HG03439 (cell line): ENCODE measurements around the gene MZF1.

ENCODE experiments used
- ATAC-seq: cut with Tn5 transposase; IDR thresholded peaks from one replicate; pipeline ENCODE4 v1.9.1; 2021; ENCODE audit warnings: mild to moderate bottlenecking, moderate library complexity; ENCODE audit not compliant: unreplicated experiment

Gene MZF1

DNA sequence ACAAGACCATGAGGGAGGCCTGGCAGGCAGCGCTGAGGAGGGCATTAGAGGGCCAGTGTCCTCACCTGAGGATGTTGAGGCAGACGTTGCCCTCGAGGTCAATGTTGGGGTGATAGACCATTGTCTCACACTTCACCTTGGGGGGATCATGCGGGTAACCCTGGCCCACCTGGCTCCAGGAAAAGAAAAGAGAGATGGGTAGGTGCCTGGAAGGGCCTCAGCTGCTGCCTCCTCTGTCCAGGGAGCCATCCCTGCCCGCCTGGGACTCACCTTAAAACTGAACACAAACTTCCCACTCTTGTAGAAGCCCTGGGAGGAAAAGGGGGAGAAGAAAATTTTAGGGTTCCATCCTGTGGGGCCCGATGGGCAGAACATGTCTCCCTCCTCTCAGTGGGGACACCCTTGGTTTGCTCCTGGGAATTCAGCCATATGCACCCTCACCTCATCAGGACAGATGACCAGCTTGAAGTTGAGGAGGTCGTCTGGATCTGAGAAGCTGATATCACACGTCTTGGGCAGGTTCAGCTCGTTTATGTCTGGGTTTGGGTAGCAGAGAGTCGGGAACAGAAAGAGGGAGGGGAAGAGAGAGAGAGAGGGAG, 16.4 kb downstream of the MZF1 start:
- ATAC-seq, result no peak

DNA sequence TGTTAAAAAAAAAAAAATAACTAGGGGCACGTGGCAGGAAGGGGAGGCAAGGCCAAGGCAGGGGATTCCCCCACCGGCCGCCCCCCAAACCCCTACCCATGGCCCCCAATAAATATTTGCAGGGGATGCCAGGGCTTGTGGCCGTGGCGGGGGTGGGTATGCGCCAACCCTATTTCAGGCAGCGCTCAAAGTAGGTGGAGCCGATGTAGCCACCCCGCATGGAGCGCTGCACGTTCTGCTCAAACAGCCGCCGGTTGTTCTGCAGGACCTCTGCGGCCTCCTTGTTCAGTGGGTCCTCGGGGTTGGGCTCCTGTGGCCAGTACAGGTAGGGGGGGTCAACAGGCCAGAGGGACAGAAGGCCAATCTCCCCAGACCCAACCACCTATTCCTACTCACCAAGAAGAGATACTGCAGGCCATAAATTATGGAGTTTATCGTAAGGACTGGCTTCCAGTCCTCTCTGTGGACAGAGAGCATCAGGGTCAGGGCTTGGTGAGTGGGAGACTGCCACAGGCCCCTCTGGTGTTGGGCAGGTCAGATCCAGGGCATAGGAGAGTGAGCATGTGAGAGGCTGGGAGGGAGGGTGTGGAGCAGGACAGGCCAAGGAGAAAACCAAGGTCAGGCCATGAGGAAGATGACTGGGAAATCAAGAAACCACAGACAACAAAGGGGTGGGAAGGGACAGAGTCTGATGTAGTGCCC, 17.1 kb downstream of the MZF1 start:
- ATAC-seq, result no peak

DNA sequence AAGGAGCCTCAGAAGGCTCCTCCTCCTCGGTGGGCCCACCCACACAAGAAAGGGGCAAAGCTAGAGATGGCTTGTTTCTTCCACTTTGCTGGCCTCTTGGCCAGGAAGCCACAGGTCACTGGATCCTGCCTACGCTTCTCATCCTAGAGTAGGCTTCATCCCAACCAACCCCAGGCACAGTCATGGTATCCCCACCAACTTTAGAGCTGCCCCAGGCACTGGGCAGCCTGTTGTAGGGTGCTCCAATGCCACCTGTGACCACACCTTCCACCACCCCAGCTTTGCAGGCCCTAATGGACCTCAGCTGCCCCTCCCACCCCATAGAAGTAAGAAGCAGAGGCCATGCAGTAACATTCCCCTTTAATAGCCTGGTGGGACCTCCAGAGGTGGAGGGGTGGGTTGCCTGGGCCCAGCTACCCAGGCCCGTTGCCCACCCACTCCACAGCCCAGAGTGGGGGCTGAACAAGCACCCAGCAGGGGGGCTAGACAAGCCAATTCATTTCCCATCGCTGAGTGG, 17.7 kb downstream of the MZF1 start:
- ATAC-seq, result no peak

DNA sequence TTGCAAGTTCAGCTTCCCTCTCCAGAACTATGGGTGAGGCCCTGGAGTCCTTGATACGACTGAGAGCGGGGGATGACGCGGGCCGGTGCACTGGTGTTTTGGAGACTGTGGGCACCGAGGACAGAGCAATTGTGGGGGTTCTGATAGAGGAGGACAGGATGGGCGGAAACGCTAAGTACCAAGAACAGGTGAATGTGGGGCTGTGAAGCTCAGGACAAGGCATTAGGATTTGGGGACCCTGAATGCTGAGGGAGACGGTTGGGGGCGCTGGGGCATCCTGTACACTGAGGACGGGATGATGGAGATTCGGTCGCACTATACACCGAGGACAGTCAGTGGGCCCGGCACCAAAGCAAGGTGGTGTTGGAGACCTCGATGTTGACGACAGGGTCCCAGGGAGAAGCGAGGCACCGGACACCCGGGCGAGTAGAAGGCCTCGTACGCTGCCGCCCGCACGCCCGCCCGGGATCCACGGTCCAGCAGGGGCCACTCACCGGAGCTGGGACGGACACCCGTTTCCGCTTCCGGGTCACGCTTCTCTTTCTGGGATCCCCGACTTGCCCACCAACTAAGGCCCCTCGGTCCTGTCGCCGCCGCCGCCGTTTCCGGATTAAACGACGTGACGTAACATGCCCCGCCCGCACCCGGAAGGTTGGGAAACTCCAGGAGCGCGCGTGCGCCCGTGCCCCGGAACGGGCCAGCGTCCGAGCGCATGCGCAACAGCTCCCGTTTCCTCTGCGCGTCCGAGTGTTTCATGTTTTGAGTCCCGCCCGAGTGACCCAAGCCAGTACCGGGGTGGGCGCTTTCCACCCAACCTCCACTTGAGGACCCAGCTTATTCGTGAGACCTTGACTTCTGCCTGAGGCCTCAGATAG, 18.4 kb downstream of the MZF1 start, which contains the start of gene CHMP2A:
Gene CHMP2A, minus strand, starts transcription at position 612 of the 875 bp plus-strand sequence. CDS start 893 bp downstream, outside the sequence.
- ATAC-seq, result peak; percentile 34

- ATAC-seq, result no peak
Measured at GRCh38 chr19:58553799-58554493, 19.2 kb downstream of the MZF1 start.

DNA sequence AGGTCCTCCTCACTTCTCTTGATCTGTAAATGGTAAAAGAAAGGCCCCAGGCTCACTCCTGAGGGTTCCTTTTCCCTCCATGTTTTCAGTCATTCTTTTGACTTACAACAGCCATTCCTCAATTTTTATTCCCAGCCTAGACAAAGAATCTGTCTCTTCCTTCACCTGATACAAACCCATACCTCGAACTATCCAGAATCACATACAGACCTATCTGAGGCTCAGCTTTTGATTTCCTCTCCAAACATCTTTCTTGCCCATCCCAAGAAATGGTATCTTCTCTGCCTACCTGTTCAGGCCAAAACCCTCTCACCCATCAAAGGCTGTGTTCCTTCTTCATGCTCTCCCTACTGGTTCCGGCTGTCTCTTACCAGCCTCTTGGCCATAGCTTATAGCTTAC, 20.5 kb downstream of the MZF1 start:
- no peak for ATAC-seq

GRCh38 chr19:58551577-58552471, 21.3 kb downstream of the MZF1 start:
- no peak for ATAC-seq

DNA sequence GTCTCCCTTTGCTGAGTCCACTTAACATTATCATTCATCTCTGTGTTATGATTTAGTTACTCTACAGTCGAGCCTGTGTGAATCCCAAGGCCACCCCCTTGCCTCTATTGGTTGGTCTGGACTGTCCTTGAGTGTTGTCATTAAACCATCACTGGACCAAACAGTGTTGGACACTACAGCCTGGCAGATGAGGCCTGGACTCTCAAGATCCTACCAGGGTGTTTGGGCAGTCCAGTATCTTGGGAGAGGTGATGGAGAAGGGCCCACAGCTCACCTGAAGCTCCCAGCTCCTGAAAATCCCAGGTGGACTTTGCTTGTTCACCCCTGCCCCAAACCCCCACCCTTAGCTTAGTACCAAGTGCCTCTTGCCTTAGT, 22.0 kb downstream of the MZF1 start:
- ATAC-seq, result no peak

DNA sequence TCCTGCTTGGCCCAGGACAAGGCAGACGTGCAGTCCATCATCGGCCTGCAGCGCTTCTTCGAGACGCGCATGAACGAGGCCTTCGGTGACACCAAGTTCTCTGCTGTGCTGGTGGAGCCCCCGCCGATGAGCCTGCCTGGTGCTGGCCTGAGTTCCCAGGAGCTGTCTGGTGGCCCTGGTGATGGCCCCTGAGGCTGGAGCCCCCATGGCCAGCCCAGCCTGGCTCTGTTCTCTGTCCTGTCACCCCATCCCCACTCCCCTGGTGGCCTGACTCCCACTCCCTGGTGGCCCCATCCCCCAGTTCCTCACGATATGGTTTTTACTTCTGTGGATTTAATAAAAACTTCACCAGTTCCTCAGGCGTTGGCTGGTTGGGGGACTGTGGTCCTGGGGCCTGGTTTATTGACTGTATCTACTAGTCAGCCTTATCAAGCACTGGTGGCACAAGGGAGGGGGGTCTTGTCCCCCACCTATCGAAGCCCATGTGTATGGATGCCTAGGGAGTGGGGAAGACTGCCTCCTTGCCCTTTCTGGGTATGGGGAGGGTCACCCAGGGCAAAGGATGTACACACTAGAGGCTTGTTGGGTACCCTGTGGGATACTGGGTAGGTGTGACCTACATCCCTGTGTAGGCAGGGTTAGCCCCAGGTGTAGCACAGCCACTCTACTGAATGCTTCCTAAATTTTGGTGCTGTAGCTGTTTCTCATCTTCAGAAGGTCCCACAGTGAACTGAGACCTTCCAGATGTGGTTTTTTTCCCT, 22.6 kb downstream of the MZF1 start:
- ATAC-seq, result no peak

GRCh38 chr19:58549664-58550361, 23.3 kb downstream of the MZF1 start:
- ATAC-seq, result no peak

- ATAC-seq, result no peak
Measured at GRCh38 chr19:58548859-58549663, 24.1 kb downstream of the MZF1 start.

- no peak for ATAC-seq
Measured at GRCh38 chr19:58547323-58548312, 25.5 kb downstream of the MZF1 start.

DNA sequence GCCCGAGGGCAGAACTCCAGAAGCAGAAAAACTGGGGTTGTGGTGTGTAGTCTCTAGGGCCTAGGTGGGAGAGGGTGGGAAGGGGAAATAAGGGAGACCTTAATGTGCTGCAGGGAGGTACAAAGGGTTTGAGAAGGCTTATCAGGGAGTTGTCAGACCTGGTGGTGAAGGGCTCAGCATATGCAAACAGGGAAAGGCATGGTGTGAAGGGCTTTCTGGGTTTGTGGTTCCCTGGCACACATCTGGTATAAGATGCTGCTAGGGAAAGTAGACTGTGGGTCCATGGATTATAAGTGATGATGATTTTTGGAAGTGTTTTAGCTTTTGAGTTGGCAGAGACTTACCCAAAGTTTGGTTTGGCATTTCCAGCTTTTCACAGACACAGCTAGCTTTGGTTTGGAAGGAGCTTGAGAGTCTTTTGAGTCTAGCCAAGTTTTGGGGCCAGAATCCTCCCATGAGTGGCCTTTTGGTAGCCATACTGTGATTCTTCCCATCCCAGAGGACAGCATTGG, 27.1 kb downstream of the MZF1 start:
- no peak for ATAC-seq

DNA sequence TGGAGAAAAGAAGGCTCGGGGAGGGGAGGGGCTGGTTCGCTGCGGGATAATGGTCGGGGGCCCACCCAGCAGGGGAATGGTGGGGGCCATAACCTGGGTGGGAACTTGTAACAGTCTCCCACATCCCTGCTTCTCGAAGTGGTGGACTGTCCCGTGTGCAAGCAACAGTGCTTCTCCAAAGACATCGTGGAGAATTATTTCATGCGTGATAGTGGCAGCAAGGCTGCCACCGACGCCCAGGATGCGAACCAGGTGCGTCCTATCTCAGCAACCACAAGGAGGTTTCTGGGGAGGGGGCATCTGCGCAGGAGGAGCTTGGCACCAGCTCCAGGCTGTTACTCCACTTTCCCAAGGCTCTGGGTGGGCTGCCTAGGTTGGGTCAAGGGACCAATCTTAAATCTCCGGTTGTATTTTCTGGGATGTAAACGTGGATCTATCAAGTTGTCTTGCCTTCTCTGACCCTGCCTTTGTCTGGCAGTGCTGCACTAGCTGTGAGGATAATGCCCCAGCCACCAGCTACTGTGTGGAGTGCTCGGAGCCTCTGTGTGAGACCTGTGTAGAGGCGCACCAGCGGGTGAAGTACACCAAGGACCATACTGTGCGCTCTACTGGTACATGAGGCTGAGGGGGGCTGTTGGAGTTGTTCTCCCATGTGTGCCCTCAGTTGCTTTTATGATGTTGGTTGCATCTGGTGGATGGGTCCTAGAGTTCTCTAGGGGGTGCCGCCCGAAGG, 27.7 kb downstream of the MZF1 start:
- ATAC-seq, result no peak

DNA sequence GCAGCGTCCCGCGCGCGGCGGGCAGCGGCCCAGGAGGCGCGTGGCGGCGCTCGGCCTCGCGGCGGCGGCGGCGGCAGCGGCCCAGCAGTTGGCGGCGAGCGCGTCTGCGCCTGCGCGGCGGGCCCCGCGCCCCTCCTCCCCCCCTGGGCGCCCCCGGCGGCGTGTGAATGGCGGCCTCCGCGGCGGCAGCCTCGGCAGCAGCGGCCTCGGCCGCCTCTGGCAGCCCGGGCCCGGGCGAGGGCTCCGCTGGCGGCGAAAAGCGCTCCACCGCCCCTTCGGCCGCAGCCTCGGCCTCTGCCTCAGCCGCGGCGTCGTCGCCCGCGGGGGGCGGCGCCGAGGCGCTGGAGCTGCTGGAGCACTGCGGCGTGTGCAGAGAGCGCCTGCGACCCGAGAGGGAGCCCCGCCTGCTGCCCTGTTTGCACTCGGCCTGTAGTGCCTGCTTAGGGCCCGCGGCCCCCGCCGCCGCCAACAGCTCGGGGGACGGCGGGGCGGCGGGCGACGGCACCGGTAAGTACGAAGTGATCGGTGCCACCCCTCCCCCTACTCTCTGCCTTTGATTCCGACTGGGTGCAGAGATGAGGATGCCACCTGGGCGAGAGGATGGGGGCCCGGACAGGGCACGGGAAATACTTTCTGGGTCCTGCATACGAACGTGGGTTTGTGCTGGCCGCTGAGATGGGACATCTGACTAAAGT, 28.4 kb downstream of the MZF1 start:
- ATAC-seq, result peak; percentile 51
